ENCODE results near the gene RAB22A.

Gene RAB22A

GRCh38 chr20:58308290-58308679 is 1.2 kb upstream of the RAB22A start:
- in situ Hi-C loops (cut with HindIII; ENCODE audit: low pct_unique_long_range_greater_than_20kb, low sequenced_read_pairs): no loop called here
- no peak for TF ChIP-seq JUND (IDR thresholded peaks at IDR 0.05; ENCODE audit: low read depth)
- DNase-seq (ENCODE audit: low read depth in 1 of 2, low spot score in 1 of 2): no peak

- no peak for TF ChIP-seq JUND (IDR thresholded peaks at IDR 0.05; ENCODE audit: low read depth)
- in situ Hi-C loops (cut with HindIII; ENCODE audit: low pct_unique_long_range_greater_than_20kb, low sequenced_read_pairs): no loop called here
- peak; percentile 28 to 35 for DNase-seq (ENCODE audit: low read depth in 1 of 2, low spot score in 1 of 2)
Measured at GRCh38 chr20:58308680-58309527, 611 bp upstream of the RAB22A start.

GRCh38 chr20:58310291-58310782 is 822 bp downstream of the RAB22A start:
- TF ChIP-seq JUND (IDR thresholded peaks at IDR 0.05; ENCODE audit: low read depth): no peak
- DNase-seq (ENCODE audit: low read depth in 1 of 2, low spot score in 1 of 2): peak; percentile 17 to 39
- in situ Hi-C loops (cut with HindIII; ENCODE audit: low pct_unique_long_range_greater_than_20kb, low sequenced_read_pairs): no loop called here

GRCh38 chr20:58312836-58313235 is 3.3 kb downstream of the RAB22A start:
- in situ Hi-C loops (cut with HindIII; ENCODE audit: low pct_unique_long_range_greater_than_20kb, low sequenced_read_pairs): no loop called here
- no peak for DNase-seq (ENCODE audit: low read depth in 1 of 2, low spot score in 1 of 2)
- TF ChIP-seq JUND (IDR thresholded peaks at IDR 0.05; ENCODE audit: low read depth): no peak

- DNase-seq (ENCODE audit: low read depth in 1 of 2, low spot score in 1 of 2): no peak
- in situ Hi-C loops (cut with HindIII; ENCODE audit: low pct_unique_long_range_greater_than_20kb, low sequenced_read_pairs): no loop called here
- no peak for TF ChIP-seq JUND (IDR thresholded peaks at IDR 0.05; ENCODE audit: low read depth)
Measured at GRCh38 chr20:58313396-58313795, 3.9 kb downstream of the RAB22A start.

- in situ Hi-C loops (cut with HindIII; ENCODE audit: low pct_unique_long_range_greater_than_20kb, low sequenced_read_pairs): no loop called here
Measured at GRCh38 chr20:58321205-58321604, 11.7 kb downstream of the RAB22A start.

GRCh38 chr20:58322083-58322482 is 12.6 kb downstream of the RAB22A start:
- in situ Hi-C loops (cut with HindIII; ENCODE audit: low pct_unique_long_range_greater_than_20kb, low sequenced_read_pairs): no loop called here
- TF ChIP-seq JUND (IDR thresholded peaks at IDR 0.05; ENCODE audit: low read depth): no peak

More at GRCh38 chr20:58321205-58321604, 11.7 kb downstream of the RAB22A start:
- TF ChIP-seq JUND (IDR thresholded peaks at IDR 0.05; ENCODE audit: low read depth): no peak
- DNase-seq (ENCODE audit: low read depth in 1 of 2, low spot score in 1 of 2): no peak

GRCh38 chr20:58325912-58326311 is 16.4 kb downstream of the RAB22A start:
- no peak for DNase-seq (ENCODE audit: low read depth in 1 of 2, low spot score in 1 of 2)
- in situ Hi-C loops (cut with HindIII; ENCODE audit: low pct_unique_long_range_greater_than_20kb, low sequenced_read_pairs): no loop called here
- TF ChIP-seq JUND (IDR thresholded peaks at IDR 0.05; ENCODE audit: low read depth): no peak

More at GRCh38 chr20:58322083-58322482, 12.6 kb downstream of the RAB22A start:
- DNase-seq (ENCODE audit: low read depth in 1 of 2, low spot score in 1 of 2): no peak

GRCh38 chr20:58327211-58327610 is 17.7 kb downstream of the RAB22A start:
- in situ Hi-C loops (cut with HindIII; ENCODE audit: low pct_unique_long_range_greater_than_20kb, low sequenced_read_pairs): no loop called here
- no peak for TF ChIP-seq JUND (IDR thresholded peaks at IDR 0.05; ENCODE audit: low read depth)
- DNase-seq (ENCODE audit: low read depth in 1 of 2, low spot score in 1 of 2): no peak

- DNase-seq (ENCODE audit: low read depth in 1 of 2, low spot score in 1 of 2): no peak
- no peak for TF ChIP-seq JUND (IDR thresholded peaks at IDR 0.05; ENCODE audit: low read depth)
- in situ Hi-C loops (cut with HindIII; ENCODE audit: low pct_unique_long_range_greater_than_20kb, low sequenced_read_pairs): no loop called here
Measured at GRCh38 chr20:58328836-58329235, 19.3 kb downstream of the RAB22A start.

- in situ Hi-C loops (cut with HindIII; ENCODE audit: low pct_unique_long_range_greater_than_20kb, low sequenced_read_pairs): no loop called here
- no peak for TF ChIP-seq JUND (IDR thresholded peaks at IDR 0.05; ENCODE audit: low read depth)
- no peak for DNase-seq (ENCODE audit: low read depth in 1 of 2, low spot score in 1 of 2)
Measured at GRCh38 chr20:58329711-58330110, 20.2 kb downstream of the RAB22A start.

- DNase-seq (ENCODE audit: low read depth in 1 of 2, low spot score in 1 of 2): no peak
- in situ Hi-C loops (cut with HindIII; ENCODE audit: low pct_unique_long_range_greater_than_20kb, low sequenced_read_pairs): no loop called here
- TF ChIP-seq JUND (IDR thresholded peaks at IDR 0.05; ENCODE audit: low read depth): no peak
Measured at GRCh38 chr20:58330249-58330648, 20.7 kb downstream of the RAB22A start.

GRCh38 chr20:58330687-58331086 is 21.2 kb downstream of the RAB22A start:
- no peak for TF ChIP-seq JUND (IDR thresholded peaks at IDR 0.05; ENCODE audit: low read depth)
- in situ Hi-C loops (cut with HindIII; ENCODE audit: low pct_unique_long_range_greater_than_20kb, low sequenced_read_pairs): no loop called here
- DNase-seq (ENCODE audit: low read depth in 1 of 2, low spot score in 1 of 2): no peak
